Lung (tissue), 12 donors: ENCODE data around the gene HMMR. TPM values are rescaled to one million over a fixed set of nuclear protein-coding genes. Genes with fewer than 3 reads are reported as not detected.
"Not testable (repeated sequence)": the region's sequence is repeated elsewhere in the genome, so short reads cannot be mapped to it uniquely, and the experiment has no call there.

ENCODE experiments used
- ATAC-seq: fragments of 200-7000 bp; cut with Tn5 transposase; one replicate; pipeline ENCODE4 v1.9.1; 2020; ENCODE audit warnings: moderate number of reproducible peaks; ENCODE audit not compliant: insufficient read depth, low FRiP score
- DNase-seq, 3 donors: peaks; one replicate each; pipeline ENCODE4 v3.0.0-alpha.2; 2013 to 2017
- H3K27ac ChIP-seq, 2 donors: one replicate each; pipeline ENCODE4 v1.5.1; 2013; ENCODE audit warnings: mild to moderate bottlenecking in 2 of 2, moderate library complexity in 2 of 2, control low read depth in 1 of 2, inconsistent platforms in 1 of 2, low read depth in 1 of 2, low read length in 1 of 2
- H3K27me3 ChIP-seq, 3 donors: one replicate each; pipeline ENCODE4 v1.5.1; 2013; ENCODE audit warnings: low read length in 2 of 3; ENCODE audit not compliant: control insufficient read depth in 3 of 3, insufficient read depth in 3 of 3
- H3K36me3 ChIP-seq, 4 donors: one replicate each; pipeline ENCODE4 v1.5.1; 2013; ENCODE audit warnings: low read length in 4 of 4, mild to moderate bottlenecking in 1 of 4, moderate library complexity in 1 of 4; ENCODE audit not compliant: control insufficient read depth in 4 of 4, insufficient read depth in 4 of 4
- H3K4me1 ChIP-seq, 5 donors: one replicate each; pipeline ENCODE4 v1.5.1; 2013; ENCODE audit warnings: low read length in 5 of 5, mild to moderate bottlenecking in 2 of 5, moderate library complexity in 1 of 5; ENCODE audit not compliant: control insufficient read depth in 5 of 5, insufficient read depth in 5 of 5
- H3K4me3 ChIP-seq: one replicate; pipeline ENCODE4 v1.5.1; 2013; ENCODE audit warnings: mild to moderate bottlenecking, control low read depth, moderate library complexity
- H3K9ac ChIP-seq, 2 donors: one replicate each; pipeline ENCODE4 v1.5.1; 2013; ENCODE audit warnings: low read length in 2 of 2, control low read depth in 1 of 2; ENCODE audit not compliant: insufficient read depth in 1 of 2
- H3K9me3 ChIP-seq, 4 donors: one replicate each; pipeline ENCODE4 v1.5.1; 2013; ENCODE audit warnings: low read length in 3 of 4, mild to moderate bottlenecking in 1 of 4, moderate library complexity in 1 of 4; ENCODE audit not compliant: control insufficient read depth in 4 of 4, insufficient read depth in 3 of 4
- WGBS, 2 donors: extraction: QIAGEN DNeasy Blood & Tissue Kit; methylation state at CpG; one replicate each; pipeline ENCODE4 v1.1.7; 2013; 5-methylcytosine and 5-hydroxymethylcytosine counted together
- polyA plus RNA-seq, 2 donors: library from polyadenylated mRNA; stranded (reverse); fragments of 200-250 nt; gene quantifications; one replicate each; pipeline ENCODE4 v1.2.1, GENCODE V29; 2013
- total RNA-seq, 2 donors: library from RNA; depleted of rRNA in 1 of 2; stranded (reverse); fragments of >200 nt in 1 of 2; gene quantifications; one replicate each; pipeline ENCODE4 v1.2.1, GENCODE V29; 2014 to 2021
- TF ChIP-seq, protein P1 (sequence below): IDR thresholded peaks from 2 replicates; pipeline ENCODE4 v1.5.1; 2012; ENCODE audit warnings: mild to moderate bottlenecking; ENCODE audit errors: control extremely low read depth, extremely low read depth
- donor health status: control.
- donor health status: control.
- donor health status: Bipolar disorder and iron deficiency.
- donor health status: healthy.
- donor health status: DM: yes; HTN: yes; CAD: no.

HMMR gene
- total and polyA plus RNA-seq, 4 donors, result 1.1 to 9.5 (median 1.4) TPM

GRCh38 chr5:163447875-163448274 lies 12.6 kb upstream of the HMMR start:
- ATAC-seq (no peak), DNase-seq (no peak)
- peaks cover 6 to 35% (median 16%) of the 10 kb centered on the region in 4 donors for H3K36me3 ChIP-seq
- H3K4me3 ChIP-seq, result no peak overlapping the region
- 86 to 88% methylated on average over 3 of the region's 3 CpGs for WGBS, 2 donors
- H3K27ac ChIP-seq, result no peak overlapping the region
- TF ChIP-seq, protein P1, sequence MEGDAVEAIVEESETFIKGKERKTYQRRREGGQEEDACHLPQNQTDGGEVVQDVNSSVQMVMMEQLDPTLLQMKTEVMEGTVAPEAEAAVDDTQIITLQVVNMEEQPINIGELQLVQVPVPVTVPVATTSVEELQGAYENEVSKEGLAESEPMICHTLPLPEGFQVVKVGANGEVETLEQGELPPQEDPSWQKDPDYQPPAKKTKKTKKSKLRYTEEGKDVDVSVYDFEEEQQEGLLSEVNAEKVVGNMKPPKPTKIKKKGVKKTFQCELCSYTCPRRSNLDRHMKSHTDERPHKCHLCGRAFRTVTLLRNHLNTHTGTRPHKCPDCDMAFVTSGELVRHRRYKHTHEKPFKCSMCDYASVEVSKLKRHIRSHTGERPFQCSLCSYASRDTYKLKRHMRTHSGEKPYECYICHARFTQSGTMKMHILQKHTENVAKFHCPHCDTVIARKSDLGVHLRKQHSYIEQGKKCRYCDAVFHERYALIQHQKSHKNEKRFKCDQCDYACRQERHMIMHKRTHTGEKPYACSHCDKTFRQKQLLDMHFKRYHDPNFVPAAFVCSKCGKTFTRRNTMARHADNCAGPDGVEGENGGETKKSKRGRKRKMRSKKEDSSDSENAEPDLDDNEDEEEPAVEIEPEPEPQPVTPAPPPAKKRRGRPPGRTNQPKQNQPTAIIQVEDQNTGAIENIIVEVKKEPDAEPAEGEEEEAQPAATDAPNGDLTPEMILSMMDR, result no peak
- no peak overlapping the region for H3K9ac ChIP-seq
- no peaks in the 10 kb centered on the region for H3K9me3 ChIP-seq
- H3K4me1 ChIP-seq, result no peaks in the 10 kb centered on the region
- no peaks in the 10 kb centered on the region for H3K27me3 ChIP-seq

- Histone ChIP-seq H3K4me3 (no peak overlapping the region), H3K4me1 (no peaks in the 10 kb centered on the region), H3K9ac (no peak overlapping the region), H3K27ac (no peak overlapping the region), H3K9me3 (no peaks in the 10 kb centered on the region), H3K27me3 (no peaks in the 10 kb centered on the region), H3K36me3 (peaks cover 6 to 31% (median 14%) of the 10 kb centered on the region in 4 donors)
- TF ChIP-seq, protein P1, result no peak
- DNase-seq (no peak), ATAC-seq (no peak)
Observed at GRCh38 chr5:163448491-163448890, 11.9 kb upstream of the HMMR start.

DNA sequence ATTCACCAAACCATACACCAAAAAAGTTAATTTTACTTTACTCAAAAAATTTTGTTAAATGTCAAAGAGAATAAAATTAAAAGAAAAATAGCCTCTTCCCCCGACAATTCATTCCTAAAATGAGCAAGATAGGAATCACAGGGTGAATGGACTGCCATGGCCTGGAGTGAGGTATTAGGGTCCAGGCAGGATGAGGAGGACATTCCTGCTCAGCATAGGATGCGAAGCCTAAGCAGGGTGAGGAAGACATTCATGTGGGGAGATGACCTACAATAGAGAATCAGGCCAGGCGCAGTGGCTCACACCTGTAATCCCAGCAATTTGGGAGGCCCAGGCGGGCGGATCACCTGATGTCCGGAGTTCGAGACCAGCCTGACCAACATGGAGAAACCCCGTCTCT lies 8.9 kb upstream of the HMMR start:
- DNase-seq, result no peak
- Histone ChIP-seq H3K36me3 (peaks cover 5 to 29% (median 17%) of the 10 kb centered on the region in 4 donors), H3K9ac (no peak overlapping the region), H3K9me3 (no peaks in the 10 kb centered on the region), H3K4me3 (no peak overlapping the region), H3K27me3 (no peaks in the 10 kb centered on the region), H3K27ac (no peak overlapping the region), H3K4me1 (no peaks in the 10 kb centered on the region)
- no peak for ATAC-seq
- 97 to 98% methylated on average over 8 of the region's 8 CpGs for WGBS, 2 donors
- TF ChIP-seq, protein P1, result no peak

GRCh38 chr5:163453705-163454104 lies 6.7 kb upstream of the HMMR start:
- Histone ChIP-seq H3K9ac (no peak overlapping the region), H3K4me1 (peaks cover 0 to 5% (median 2%) of the 10 kb centered on the region in 5 donors), H3K4me3 (no peak overlapping the region), H3K27me3 (no peaks in the 10 kb centered on the region), H3K27ac (no peak overlapping the region), H3K36me3 (peaks cover 3 to 16% (median 13%) of the 10 kb centered on the region in 4 donors), H3K9me3 (no peaks in the 10 kb centered on the region)
- ATAC-seq (no peak), DNase-seq (no peak)
- TF ChIP-seq, protein P1, result no peak
- WGBS, 2 donors, result 40 to 67% methylated on average over 1 of the region's 1 CpG

DNA sequence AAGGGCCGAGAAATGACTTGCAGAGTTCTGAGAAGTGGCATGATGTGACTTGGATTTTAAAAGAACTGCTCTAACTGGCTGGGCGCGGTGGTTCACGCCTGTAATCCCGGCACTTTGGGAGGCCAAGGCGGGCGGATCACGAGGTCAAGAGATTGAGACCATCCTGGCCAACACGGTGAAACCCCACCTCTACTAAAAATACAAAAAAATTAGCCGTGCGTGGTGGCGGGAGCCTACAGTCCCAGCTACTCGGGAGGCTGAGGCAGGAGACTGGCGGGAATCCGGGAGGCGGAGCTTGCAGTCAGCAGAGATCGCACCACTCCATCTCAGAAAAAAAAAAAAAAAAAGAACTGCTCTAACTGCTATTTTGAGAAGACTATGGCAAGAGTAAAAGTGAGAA lies 5.0 kb upstream of the HMMR start:
- H3K9me3 ChIP-seq, DNase-seq, H3K27me3 ChIP-seq, H3K27ac ChIP-seq, H3K9ac ChIP-seq, ATAC-seq, H3K4me3 ChIP-seq: not testable (repeated sequence)
- Histone ChIP-seq H3K4me1 (peaks cover 0 to 11% (median 2%) of the 10 kb centered on the region in 5 donors), H3K36me3 (peaks cover 3 to 15% (median 8%) of the 10 kb centered on the region in 4 donors)
- 94 to 98% methylated on average over 17 of the region's 17 CpGs for WGBS, 2 donors
